ENCODE measurements around the gene USP17L25. TPM values are rescaled to one million over a fixed set of nuclear protein-coding genes. Genes with fewer than 3 reads are reported as not detected.
"Not testable (repeated sequence)": the region's sequence is repeated elsewhere in the genome, so short reads cannot be mapped to it uniquely, and the experiment has no call there.

The USP17L25 gene, protein sequence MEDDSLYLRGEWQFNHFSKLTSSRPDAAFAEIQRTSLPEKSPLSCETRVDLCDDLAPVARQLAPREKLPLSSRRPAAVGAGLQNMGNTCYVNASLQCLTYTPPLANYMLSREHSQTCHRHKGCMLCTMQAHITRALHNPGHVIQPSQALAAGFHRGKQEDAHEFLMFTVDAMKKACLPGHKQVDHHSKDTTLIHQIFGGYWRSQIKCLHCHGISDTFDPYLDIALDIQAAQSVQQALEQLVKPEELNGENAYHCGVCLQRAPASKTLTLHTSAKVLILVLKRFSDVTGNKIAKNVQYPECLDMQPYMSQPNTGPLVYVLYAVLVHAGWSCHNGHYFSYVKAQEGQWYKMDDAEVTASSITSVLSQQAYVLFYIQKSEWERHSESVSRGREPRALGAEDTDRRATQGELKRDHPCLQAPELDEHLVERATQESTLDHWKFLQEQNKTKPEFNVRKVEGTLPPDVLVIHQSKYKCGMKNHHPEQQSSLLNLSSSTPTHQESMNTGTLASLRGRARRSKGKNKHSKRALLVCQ
- not detected for total RNA-seq
- long read RNA-seq, result 0 reads

DNA sequence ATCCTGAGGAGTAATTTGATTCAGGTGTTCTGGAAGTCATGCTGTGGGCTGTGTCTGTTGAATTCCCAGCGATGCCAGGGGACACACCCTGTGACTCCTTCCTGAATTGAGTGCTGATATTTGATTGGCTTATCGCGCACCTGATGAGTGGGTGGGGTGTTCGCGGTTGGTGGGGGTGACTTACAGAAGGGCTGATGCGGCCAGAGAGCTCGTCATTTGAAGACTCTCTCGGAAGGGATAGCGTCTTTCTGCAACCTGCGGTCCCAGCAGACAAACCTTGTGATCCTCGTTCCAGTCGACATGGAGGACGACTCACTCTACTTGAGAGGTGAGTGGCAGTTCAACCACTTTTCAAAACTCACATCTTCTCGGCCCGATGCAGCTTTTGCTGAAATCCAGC lies at the start of gene USP17L25:
TSS of gene USP17L25 (plus strand) at position 301 of the 400 bp plus-strand sequence. CDS start at position 301, 0 bp downstream.
- H3K4me1 ChIP-seq; H3K27me3 ChIP-seq; H3K36me3 ChIP-seq; H3K9me3 ChIP-seq; H3K27ac ChIP-seq; H3K4me3 ChIP-seq; DNase-seq; intact Hi-C loops (cut with DNase I); ATAC-seq: not testable (repeated sequence)
- no CpG with 5 or more reads among the region's 15 CpGs for WGBS (ENCODE audit: insufficient coverage, low coverage, low lambda C conversion rate, missing lambda C conversion rate)

DNA sequence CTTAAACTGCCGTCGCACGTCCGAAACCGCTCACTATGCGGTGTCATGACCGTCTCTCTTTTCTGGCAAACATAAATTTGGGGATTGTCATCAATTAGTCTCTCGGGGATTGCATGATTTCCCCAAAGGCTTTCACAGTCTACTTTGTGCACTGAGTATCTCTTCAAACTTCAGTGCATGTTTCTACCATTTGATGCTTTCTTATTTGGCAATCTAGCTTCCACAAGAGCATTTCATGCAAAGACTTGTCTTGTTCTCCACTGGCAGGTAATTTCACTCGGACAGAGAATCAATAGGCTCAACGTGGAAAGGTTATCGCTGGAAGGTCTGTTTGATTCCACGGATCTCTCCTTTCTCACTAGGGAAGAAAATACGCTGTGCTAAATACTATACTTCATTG lies 5.5 kb upstream of the USP17L25 start:
- H3K36me3 ChIP-seq; ATAC-seq; DNase-seq; H3K4me1 ChIP-seq; H3K27ac ChIP-seq; H3K9me3 ChIP-seq; H3K27me3 ChIP-seq; H3K4me3 ChIP-seq; intact Hi-C loops (cut with DNase I): not testable (repeated sequence)
- WGBS (ENCODE audit: insufficient coverage, low coverage, low lambda C conversion rate, missing lambda C conversion rate), result 59% methylated on average over 5 of the region's 13 CpGs

DNA sequence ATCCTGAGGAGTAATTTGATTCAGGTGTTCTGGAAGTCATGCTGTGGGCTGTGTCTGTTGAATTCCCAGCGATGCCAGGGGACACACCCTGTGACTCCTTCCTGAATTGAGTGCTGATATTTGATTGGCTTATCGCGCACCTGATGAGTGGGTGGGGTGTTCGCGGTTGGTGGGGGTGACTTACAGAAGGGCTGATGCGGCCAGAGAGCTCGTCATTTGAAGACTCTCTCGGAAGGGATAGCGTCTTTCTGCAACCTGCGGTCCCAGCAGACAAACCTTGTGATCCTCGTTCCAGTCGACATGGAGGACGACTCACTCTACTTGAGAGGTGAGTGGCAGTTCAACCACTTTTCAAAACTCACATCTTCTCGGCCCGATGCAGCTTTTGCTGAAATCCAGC lies 4.8 kb upstream of the USP17L25 start, which contains the start of gene USP17L24:
TSS of gene USP17L24 (plus strand) at position 301 of the 400 bp plus-strand sequence. CDS start at position 301, 0 bp downstream.
- DNase-seq; H3K9me3 ChIP-seq; ATAC-seq; H3K4me3 ChIP-seq; intact Hi-C loops (cut with DNase I); H3K36me3 ChIP-seq; H3K27me3 ChIP-seq; H3K27ac ChIP-seq; H3K4me1 ChIP-seq: not testable (repeated sequence)
- no CpG with 5 or more reads among the region's 15 CpGs for WGBS (ENCODE audit: insufficient coverage, low coverage, low lambda C conversion rate, missing lambda C conversion rate)

DNA sequence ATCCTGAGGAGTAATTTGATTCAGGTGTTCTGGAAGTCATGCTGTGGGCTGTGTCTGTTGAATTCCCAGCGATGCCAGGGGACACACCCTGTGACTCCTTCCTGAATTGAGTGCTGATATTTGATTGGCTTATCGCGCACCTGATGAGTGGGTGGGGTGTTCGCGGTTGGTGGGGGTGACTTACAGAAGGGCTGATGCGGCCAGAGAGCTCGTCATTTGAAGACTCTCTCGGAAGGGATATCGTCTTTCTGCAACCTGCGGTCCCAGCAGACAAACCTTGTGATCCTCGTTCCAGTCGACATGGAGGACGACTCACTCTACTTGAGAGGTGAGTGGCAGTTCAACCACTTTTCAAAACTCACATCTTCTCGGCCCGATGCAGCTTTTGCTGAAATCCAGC lies 4.6 kb downstream of the USP17L25 start, which contains the start of gene USP17L26:
TSS of gene USP17L26 (plus strand) at position 301 of the 400 bp plus-strand sequence. CDS start at position 301, 0 bp downstream.
- intact Hi-C loops (cut with DNase I); ATAC-seq; H3K27ac ChIP-seq; H3K9me3 ChIP-seq; H3K36me3 ChIP-seq; DNase-seq; H3K27me3 ChIP-seq; H3K4me3 ChIP-seq; H3K4me1 ChIP-seq: not testable (repeated sequence)
- no CpG with 5 or more reads among the region's 15 CpGs for WGBS (ENCODE audit: insufficient coverage, low coverage, low lambda C conversion rate, missing lambda C conversion rate)

DNA sequence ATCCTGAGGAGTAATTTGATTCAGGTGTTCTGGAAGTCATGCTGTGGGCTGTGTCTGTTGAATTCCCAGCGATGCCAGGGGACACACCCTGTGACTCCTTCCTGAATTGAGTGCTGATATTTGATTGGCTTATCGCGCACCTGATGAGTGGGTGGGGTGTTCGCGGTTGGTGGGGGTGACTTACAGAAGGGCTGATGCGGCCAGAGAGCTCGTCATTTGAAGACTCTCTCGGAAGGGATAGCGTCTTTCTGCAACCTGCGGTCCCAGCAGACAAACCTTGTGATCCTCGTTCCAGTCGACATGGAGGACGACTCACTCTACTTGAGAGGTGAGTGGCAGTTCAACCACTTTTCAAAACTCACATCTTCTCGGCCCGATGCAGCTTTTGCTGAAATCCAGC lies 9.4 kb downstream of the USP17L25 start, which contains the start of gene USP17L5:
TSS of gene USP17L5 (plus strand) at position 301 of the 400 bp plus-strand sequence. CDS start at position 301, 0 bp downstream.
- H3K27ac ChIP-seq; H3K4me1 ChIP-seq; intact Hi-C loops (cut with DNase I); H3K9me3 ChIP-seq; H3K27me3 ChIP-seq; H3K4me3 ChIP-seq; ATAC-seq; DNase-seq; H3K36me3 ChIP-seq: not testable (repeated sequence)
- no CpG with 5 or more reads among the region's 15 CpGs for WGBS (ENCODE audit: insufficient coverage, low coverage, low lambda C conversion rate, missing lambda C conversion rate)

DNA sequence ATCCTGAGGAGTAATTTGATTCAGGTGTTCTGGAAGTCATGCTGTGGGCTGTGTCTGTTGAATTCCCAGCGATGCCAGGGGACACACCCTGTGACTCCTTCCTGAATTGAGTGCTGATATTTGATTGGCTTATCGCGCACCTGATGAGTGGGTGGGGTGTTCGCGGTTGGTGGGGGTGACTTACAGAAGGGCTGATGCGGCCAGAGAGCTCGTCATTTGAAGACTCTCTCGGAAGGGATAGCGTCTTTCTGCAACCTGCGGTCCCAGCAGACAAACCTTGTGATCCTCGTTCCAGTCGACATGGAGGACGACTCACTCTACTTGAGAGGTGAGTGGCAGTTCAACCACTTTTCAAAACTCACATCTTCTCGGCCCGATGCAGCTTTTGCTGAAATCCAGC lies 14.1 kb downstream of the USP17L25 start, which contains the start of gene USP17L27:
TSS of gene USP17L27 (plus strand) at position 301 of the 400 bp plus-strand sequence. CDS start at position 301, 0 bp downstream.
- H3K9me3 ChIP-seq; H3K4me3 ChIP-seq; DNase-seq; H3K27ac ChIP-seq; H3K36me3 ChIP-seq; H3K27me3 ChIP-seq; H3K4me1 ChIP-seq; intact Hi-C loops (cut with DNase I); ATAC-seq: not testable (repeated sequence)
- WGBS (ENCODE audit: insufficient coverage, low coverage, low lambda C conversion rate, missing lambda C conversion rate), result no CpG with 5 or more reads among the region's 15 CpGs

DNA sequence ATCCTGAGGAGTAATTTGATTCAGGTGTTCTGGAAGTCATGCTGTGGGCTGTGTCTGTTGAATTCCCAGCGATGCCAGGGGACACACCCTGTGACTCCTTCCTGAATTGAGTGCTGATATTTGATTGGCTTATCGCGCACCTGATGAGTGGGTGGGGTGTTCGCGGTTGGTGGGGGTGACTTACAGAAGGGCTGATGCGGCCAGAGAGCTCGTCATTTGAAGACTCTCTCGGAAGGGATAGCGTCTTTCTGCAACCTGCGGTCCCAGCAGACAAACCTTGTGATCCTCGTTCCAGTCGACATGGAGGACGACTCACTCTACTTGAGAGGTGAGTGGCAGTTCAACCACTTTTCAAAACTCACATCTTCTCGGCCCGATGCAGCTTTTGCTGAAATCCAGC lies 18.9 kb downstream of the USP17L25 start, which contains the start of gene USP17L28:
TSS of gene USP17L28 (plus strand) at position 301 of the 400 bp plus-strand sequence. CDS start at position 301, 0 bp downstream.
- H3K27me3 ChIP-seq; H3K4me3 ChIP-seq; ATAC-seq; H3K9me3 ChIP-seq; DNase-seq; H3K27ac ChIP-seq; H3K4me1 ChIP-seq; intact Hi-C loops (cut with DNase I); H3K36me3 ChIP-seq: not testable (repeated sequence)
- WGBS (ENCODE audit: insufficient coverage, low coverage, low lambda C conversion rate, missing lambda C conversion rate), result no CpG with 5 or more reads among the region's 15 CpGs

DNA sequence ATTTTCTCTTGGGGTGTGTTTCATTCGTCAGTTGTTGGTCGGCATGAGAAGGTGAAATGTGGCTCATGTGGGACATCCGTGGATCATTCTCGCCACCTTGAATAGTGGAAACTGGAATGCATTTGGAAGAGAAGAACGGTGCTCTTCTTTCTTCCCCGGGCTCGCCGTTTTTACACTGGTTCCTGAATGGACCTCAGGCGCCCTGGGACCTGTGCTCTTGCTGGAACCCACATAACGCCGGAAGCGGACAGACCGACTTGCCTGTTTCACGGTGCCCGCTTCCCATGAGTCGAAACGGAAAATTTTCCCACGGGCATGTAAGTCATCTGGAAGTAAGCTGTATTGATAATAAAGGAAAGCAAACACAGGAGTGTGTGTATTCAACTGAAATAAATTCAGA lies 21.2 kb downstream of the USP17L25 start:
- intact Hi-C loops (cut with DNase I); H3K27ac ChIP-seq; H3K27me3 ChIP-seq; H3K36me3 ChIP-seq; H3K4me1 ChIP-seq; H3K4me3 ChIP-seq; ATAC-seq; H3K9me3 ChIP-seq; DNase-seq: not testable (repeated sequence)
- no CpG with 5 or more reads among the region's 18 CpGs for WGBS (ENCODE audit: insufficient coverage, low coverage, low lambda C conversion rate, missing lambda C conversion rate)

DNA sequence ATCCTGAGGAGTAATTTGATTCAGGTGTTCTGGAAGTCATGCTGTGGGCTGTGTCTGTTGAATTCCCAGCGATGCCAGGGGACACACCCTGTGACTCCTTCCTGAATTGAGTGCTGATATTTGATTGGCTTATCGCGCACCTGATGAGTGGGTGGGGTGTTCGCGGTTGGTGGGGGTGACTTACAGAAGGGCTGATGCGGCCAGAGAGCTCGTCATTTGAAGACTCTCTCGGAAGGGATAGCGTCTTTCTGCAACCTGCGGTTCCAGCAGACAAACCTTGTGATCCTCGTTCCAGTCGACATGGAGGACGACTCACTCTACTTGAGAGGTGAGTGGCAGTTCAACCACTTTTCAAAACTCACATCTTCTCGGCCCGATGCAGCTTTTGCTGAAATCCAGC lies 23.6 kb downstream of the USP17L25 start, which contains the start of gene USP17L29:
TSS of gene USP17L29 (plus strand) at position 301 of the 400 bp plus-strand sequence. CDS start at position 301, 0 bp downstream.
- H3K27ac ChIP-seq; H3K9me3 ChIP-seq; H3K27me3 ChIP-seq; H3K4me1 ChIP-seq; DNase-seq; H3K4me3 ChIP-seq; H3K36me3 ChIP-seq; intact Hi-C loops (cut with DNase I); ATAC-seq: not testable (repeated sequence)
- no CpG with 5 or more reads among the region's 15 CpGs for whole genome bisulfite sequencing (ENCODE audit: insufficient coverage, low coverage, low lambda C conversion rate, missing lambda C conversion rate)

DNA sequence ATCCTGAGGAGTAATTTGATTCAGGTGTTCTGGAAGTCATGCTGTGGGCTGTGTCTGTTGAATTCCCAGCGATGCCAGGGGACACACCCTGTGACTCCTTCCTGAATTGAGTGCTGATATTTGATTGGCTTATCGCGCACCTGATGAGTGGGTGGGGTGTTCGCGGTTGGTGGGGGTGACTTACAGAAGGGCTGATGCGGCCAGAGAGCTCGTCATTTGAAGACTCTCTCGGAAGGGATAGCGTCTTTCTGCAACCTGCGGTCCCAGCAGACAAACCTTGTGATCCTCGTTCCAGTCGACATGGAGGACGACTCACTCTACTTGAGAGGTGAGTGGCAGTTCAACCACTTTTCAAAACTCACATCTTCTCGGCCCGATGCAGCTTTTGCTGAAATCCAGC lies 33.1 kb downstream of the USP17L25 start, which contains the start of gene USP17L30:
TSS of gene USP17L30 (plus strand) at position 301 of the 400 bp plus-strand sequence. CDS start at position 301, 0 bp downstream.
- H3K36me3 ChIP-seq; H3K9me3 ChIP-seq; ATAC-seq; H3K4me3 ChIP-seq; H3K27me3 ChIP-seq; intact Hi-C loops (cut with DNase I); H3K27ac ChIP-seq; DNase-seq; H3K4me1 ChIP-seq: not testable (repeated sequence)
- no CpG with 5 or more reads among the region's 15 CpGs for WGBS (ENCODE audit: insufficient coverage, low coverage, low lambda C conversion rate, missing lambda C conversion rate)

DNA sequence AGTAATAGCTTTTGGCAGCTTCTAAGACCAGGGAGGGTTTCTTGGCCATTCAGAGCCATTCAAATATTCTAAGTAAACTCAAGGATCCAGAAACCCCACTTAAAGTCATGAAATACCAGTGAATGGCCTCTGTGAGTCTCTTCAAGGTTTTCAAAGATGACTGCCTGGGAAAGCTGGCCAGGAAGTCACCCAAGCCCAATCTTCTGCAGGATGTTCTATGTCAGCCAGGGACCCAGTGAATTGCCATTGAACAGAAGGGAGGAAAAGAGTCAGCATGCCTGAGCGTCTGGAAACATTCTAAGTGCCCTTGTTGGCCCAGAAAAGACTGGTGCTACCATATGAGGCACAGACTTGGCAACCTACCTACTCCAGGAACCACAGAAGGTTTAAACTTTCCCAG lies 50.2 kb downstream of the USP17L25 start:
- H3K9me3 ChIP-seq; H3K27ac ChIP-seq; intact Hi-C loops (cut with DNase I); H3K36me3 ChIP-seq; H3K27me3 ChIP-seq; DNase-seq; ATAC-seq; H3K4me1 ChIP-seq; H3K4me3 ChIP-seq: not testable (repeated sequence)
- WGBS (ENCODE audit: insufficient coverage, low coverage, low lambda C conversion rate, missing lambda C conversion rate), result no CpG with 5 or more reads among the region's 1 CpG

Data from right lobe of liver (tissue), 6 donors.